Stimulated activated CD4-positive, alpha-beta T cell treated with anti-CD3 and anti-CD28 coated beads, TNF-alpha, amount 100 ng/mL, for 1 hour (primary cell): ENCODE data around the gene TLE5.
"Not testable (repeated sequence)": the region's sequence is repeated elsewhere in the genome, so short reads cannot be mapped to it uniquely, and the experiment has no call there.

Source experiments
- DNase-seq, 3 donors: peaks; one replicate each; pipeline ENCODE4 v3.0.0-alpha.2; 2020; ENCODE audit warnings: low read depth in 3 of 3, low spot score in 1 of 3

The TLE5 gene

DNA sequence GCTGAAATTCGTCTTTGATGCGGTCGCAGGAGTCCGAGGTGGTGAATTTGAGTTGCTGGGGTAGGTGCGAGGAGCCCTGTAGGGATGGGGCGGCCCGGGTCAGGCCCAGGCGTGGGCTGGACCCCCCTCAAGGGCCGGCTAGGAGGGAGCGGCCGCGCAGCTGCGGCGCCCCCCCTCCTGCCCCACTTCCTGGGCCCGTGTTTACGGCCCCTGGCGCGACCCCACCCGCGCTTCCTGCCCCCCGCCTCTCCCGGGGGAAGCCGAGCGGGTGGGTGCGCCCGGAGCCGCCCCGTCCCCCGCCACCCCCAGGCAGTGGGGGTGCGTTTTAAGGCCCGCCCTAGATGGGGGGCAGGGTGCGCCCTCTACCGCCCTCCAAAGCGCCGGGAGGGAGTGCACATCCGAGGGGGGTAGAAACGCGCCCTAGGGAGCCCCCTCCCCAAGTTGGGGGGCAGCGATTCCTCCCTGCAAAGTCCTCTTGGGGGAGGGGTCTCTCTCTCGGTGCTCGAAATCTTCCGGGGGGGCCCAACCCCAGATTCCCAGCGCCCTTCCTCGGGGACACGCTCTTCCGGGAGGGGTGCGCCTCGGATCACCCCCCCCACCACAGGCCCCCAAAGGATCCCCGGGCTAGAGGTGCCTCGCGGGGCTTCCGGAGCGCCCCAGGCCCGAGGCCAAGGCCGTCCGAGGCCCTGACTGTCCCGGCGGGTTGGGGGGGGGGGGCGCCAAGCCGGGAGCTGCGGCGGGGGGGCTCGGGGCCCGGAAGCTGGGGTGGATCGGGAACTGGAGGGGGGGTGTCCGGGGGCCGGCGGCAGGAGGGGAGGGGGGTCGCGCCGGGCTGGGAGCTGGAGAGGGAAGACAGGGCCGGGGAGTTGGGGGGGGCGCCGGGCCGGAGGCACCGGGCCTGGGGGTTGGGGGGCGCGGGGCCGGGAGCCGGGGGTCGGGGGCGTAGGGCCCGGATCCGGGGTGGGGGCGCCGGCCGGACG is 823 bp downstream of the TLE5 start:
- DNase-seq = peak; percentile 44 to 68 (median 55)

DNA sequence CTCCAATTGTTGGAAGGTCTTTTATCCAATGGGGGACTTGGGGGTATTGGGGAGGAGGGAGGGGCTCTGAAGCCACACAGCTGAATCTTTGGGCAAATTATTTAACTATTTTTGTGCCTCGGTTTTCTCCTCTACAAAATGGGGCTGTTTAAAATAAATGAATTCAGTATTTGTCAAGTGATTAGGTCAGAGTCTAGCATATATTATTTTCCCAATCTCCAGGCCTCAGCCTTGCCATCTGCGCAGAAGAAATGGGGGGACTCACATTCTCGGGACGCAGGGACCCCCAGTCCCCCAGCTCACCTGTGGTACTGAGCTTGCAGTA is 1.5 kb downstream of the TLE5 start:
- no peak for DNase-seq

GRCh38 chr19:3059653-3060052 is 2.6 kb downstream of the TLE5 start:
- no peak for DNase-seq

GRCh38 chr19:3058821-3059314 is 3.4 kb downstream of the TLE5 start:
- DNase-seq = no peak

- no peak for DNase-seq
Observed at GRCh38 chr19:3058009-3058820, 4.1 kb downstream of the TLE5 start.

DNA sequence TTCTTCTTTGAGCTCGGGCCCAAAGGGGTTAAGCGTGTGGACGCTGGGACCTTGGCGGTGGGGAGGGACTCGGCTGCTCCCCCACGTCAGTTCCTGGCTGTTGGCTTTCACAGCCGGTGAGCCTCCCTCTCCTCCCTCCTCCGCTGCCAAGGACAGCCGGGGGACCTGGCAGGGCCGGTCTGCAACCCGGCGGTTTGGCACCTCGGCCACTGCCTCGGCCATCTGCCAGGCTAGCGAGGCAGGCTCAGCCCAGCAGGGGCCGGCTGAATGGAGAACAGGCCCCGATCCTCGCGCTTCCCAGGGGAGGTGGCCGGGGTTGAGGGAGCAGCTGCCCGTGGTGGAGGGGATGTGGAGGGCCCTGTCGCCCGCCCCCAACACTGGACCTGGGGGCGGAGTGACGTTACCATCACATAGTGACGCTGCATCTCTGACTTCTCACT is 5.0 kb downstream of the TLE5 start:
- no peak for DNase-seq

- no peak for DNase-seq
Observed at GRCh38 chr19:3056417-3057088, 5.7 kb downstream of the TLE5 start.

DNA sequence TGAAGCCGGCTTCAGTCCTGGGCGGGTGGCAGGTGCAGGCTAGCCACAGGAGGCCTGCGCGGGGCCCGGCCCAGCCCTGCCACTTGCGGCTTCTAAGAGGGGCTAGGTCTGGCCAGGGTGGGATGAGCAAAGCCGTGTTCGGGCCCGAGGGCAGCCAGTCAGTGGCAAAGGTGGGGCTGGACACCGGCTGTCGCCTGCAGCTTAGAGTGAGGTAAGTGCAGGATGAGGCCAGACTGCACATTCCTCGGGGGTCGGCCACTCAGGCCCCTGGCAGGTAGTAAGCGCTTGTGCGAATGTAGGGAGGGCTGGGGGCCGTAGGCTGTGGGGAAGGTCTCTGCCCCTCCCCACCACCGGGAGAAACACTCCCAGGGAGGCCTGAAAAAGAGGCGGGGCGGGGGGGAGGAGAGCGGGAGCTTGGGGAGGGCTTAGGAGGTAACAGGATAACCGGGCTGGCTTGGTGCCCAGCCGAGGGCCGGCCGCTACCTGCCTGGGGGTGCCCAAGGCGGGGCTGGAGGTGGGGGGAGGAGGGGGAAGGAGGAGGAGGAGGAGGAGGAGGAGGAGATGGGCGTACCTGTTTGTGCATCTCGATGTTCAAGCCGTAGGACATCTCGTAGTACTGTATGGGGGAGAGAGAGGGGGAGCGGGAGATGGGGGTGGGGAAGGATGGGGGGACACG is 6.4 kb downstream of the TLE5 start:
- no peak for DNase-seq

DNA sequence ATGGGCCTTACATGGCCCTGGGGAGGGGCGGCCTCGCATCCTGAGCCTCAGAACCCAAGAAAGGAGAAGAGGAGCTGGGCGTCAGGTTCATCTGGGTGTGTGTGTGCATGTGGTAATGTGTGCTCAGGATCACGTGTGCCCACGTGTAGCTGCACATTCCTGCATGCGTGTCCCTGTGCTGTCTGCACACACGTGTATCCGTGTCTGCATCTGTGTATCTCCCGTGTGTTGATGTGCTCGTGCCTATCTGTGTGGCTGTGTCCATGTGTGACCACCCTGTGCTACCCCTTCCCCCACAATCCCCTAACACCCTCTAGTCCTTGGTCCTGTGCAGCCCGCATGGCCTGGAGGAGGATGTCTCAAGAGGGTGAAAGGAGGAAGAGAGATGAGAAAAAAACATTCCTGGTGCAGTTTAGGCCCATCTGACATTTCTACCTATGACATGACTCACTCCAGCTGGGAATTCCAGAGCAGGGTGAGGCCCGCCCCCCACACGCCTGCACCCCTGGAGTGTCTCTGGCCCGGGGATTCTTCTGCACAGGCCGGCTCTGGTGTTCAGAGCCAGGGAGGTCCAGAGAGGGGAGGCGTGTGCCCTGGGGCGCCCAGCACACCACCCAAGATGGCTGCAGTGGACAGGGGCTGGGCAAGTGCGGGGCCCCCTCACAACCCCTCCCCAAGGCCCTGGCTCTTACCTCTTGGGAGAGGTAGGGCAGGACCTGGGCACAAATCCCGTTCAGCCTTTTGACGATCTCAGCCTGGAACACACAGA is 7.1 kb downstream of the TLE5 start:
- DNase-seq = no peak

DNA sequence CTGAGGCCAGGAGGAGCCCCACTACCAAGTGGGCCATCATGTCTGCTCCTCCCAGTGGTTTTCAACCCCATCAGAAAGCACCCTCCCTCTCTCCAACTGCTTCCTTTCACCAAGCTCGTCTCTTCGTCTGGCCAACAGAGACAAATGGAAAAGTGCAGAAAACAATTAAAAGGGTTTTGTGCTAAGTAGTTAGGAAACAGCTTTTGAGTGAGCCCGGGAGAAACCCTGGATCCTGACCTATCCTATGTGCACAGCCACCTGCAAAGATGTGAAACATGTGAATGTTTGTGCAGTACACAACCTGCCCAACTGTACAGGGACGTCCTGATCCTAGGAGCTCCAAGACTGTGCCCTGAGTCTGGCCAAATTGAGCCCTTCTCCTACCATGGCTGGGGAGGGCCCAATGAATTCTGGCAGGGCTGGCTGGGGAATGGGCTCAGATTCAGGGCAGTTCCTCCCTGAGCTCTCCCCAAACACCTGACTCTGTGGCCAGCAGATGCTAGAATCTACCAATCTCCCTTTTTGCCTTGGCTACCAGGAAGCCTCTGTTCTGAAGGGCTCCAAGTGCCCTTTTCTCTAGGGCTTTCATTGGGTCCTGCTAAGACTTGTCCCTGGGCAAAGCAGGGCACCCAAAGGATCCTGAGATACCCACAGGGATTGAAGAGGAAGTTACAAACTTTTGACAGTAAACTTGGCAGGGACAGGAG is 7.9 kb downstream of the TLE5 start:
- DNase-seq = no peak

- no peak for DNase-seq
Observed at GRCh38 chr19:3053780-3054179, 8.5 kb downstream of the TLE5 start.

- DNase-seq = no peak
Observed at GRCh38 chr19:3053218-3053621, 9.1 kb downstream of the TLE5 start.

GRCh38 chr19:3050016-3050415 is 12.3 kb downstream of the TLE5 start:
- DNase-seq = not testable (repeated sequence)

DNA sequence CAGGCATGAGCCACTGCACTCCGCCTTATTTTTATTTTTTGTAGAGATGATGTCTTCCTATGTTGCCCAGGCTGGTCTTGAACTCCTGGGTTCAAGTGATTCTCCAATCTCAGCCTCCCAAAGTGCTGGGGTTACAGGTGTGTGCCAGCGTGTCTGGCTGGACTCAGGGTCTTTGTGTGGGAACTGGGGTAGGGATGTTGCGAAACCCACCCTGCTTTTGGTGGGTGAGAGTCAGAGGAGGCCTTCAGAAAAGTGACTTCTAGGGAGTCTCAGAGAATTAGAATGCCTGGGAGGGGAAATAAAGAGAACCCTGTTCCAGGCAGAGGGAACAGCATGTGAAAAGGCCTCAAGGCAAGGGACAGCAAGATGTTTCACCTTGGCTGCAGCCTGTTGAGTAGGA is 13.2 kb downstream of the TLE5 start:
- no peak for DNase-seq

DNA sequence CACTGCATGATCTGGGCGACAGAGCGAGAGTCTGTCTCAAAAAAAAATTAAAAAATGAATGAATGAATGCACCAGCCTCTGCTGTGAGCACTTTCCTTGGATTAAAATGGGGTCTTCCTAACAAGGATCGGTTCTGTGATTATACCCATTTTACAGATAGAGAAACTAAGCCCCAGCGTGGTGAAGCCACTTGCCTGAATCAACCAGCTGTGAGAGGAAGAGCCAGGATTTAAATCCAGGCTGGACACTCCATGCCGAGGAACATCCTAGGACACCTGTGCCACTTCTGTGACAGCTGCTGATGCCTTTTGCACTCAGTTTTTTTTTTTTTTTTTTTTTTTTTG is 14.1 kb downstream of the TLE5 start:
- no peak for DNase-seq

DNA sequence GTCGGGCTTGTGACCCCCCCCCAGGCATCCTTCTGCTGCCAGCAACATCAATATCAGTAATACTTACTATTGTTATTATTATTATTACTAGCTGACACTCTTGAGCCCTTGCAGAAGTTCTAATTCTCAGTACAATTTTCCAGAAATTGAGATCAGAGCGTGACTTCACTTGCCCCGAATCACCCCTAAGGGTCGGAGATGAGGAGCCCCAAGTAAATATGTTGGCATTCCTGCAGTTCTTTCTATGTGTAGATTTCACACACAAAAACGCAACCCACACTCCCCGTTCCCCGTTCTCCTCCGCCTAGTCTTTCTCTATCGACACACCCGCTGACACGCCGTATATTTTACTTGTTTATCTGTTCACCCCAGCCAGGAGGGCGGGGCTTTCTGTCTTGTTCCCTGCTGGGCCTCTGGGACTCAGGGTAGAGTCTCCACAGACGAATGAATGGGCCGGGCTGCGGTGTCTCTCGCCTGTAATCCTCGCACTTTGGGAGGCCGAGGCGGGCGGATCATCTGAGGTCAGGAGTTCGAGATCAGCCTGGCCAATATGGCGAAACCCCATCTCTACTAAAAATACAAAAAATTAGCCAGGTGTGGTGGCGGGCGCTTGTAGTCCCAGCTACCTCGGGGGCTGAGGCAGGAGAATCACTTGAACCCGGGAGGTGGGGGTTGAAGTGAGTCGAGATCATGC is 14.7 kb downstream of the TLE5 start:
- peak in 1 of 3 donors; percentile 28 for DNase-seq

DNA sequence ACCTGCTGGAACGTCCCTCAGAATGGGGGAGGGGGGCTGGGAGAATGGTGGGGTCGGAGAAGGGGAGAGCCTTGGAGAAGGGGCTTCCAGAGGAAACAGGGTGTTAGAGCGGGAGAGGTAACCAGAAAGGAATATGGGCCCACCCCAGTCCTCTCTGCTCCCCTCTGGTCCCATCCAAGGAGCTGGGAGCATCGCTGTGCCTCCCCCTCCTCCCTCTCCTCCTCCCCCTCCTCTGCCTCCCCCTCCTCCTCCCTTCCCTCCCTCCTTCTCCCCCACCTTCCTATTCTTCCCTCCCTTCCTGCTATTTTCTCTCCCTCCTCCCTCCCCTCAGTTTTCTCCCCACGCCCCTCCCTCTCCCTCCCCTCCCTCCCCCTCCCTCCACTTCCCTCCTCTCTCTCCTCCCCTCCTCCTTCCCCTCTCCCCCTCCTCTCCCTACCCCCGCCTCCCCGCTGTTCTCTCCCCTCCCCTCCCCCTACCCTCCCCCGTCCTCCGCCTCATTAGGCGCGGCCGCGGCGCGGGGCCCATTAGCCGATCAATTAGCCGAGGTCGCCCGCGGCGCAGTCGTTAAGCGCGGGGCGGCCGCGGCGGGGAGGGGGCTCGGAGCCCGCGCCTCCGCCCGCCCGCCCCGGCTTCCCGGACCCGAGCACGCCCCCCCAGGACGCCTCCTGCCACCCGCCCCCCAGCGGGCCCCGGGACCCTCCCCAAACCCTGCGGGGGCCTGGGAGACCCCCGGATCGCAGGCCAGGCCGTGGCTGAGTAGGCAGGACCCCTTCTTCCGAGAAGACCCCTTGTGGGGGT is 15.4 kb downstream of the TLE5 start:
- DNase-seq = no peak
